HCT116 (cell line): ENCODE results near the gene SNRPF.

Experiments
- RAD21 ChIP-seq: IDR thresholded peaks from 2 replicates; pipeline ENCODE4 v1.6.1; 2012; ENCODE audit warnings: low read depth, mild to moderate bottlenecking
- SIN3A ChIP-seq: IDR thresholded peaks from 2 replicates; pipeline ENCODE4 v1.6.1; 2012; ENCODE audit warnings: low read depth
- TF ChIP-seq, protein P1 (sequence below): IDR thresholded peaks from 2 replicates; pipeline ENCODE4 v1.6.1; 2012; ENCODE audit warnings: low read depth
- TF ChIP-seq, protein P2 (sequence below): IDR thresholded peaks from 2 replicates; pipeline ENCODE4 v1.6.1; 2012

DNA sequence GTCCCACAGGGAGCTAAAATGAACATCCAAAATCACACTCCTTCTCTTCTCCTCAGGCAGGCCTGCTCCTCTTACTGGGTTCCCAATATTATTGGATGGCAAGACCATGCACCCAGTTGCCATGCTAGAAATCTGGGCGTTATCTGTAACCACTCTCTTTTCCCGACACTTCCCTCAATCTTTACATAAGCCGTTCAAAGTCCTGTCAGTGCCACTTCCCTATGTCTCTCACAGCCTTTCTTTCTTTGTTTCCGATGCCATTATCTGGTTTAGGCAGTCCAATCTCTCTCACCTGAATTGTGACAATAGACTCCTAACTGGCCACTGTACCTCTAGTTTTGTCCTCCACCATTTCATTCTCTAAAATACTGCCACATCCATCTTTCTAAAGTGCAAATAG, 24.1 kb downstream of the SNRPF start:
- TF ChIP-seq, protein P1, sequence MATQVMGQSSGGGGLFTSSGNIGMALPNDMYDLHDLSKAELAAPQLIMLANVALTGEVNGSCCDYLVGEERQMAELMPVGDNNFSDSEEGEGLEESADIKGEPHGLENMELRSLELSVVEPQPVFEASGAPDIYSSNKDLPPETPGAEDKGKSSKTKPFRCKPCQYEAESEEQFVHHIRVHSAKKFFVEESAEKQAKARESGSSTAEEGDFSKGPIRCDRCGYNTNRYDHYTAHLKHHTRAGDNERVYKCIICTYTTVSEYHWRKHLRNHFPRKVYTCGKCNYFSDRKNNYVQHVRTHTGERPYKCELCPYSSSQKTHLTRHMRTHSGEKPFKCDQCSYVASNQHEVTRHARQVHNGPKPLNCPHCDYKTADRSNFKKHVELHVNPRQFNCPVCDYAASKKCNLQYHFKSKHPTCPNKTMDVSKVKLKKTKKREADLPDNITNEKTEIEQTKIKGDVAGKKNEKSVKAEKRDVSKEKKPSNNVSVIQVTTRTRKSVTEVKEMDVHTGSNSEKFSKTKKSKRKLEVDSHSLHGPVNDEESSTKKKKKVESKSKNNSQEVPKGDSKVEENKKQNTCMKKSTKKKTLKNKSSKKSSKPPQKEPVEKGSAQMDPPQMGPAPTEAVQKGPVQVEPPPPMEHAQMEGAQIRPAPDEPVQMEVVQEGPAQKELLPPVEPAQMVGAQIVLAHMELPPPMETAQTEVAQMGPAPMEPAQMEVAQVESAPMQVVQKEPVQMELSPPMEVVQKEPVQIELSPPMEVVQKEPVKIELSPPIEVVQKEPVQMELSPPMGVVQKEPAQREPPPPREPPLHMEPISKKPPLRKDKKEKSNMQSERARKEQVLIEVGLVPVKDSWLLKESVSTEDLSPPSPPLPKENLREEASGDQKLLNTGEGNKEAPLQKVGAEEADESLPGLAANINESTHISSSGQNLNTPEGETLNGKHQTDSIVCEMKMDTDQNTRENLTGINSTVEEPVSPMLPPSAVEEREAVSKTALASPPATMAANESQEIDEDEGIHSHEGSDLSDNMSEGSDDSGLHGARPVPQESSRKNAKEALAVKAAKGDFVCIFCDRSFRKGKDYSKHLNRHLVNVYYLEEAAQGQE: no peak
- TF ChIP-seq SIN3A (no peak), RAD21 (no peak)
- TF ChIP-seq, protein P2, sequence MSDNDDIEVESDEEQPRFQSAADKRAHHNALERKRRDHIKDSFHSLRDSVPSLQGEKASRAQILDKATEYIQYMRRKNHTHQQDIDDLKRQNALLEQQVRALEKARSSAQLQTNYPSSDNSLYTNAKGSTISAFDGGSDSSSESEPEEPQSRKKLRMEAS: no peak
